Aorta (tissue), 5 donors: ENCODE results near the gene CHFR. TPM values are rescaled to one million over a fixed set of nuclear protein-coding genes. Genes with fewer than 3 reads are reported as not detected.
"Not testable (repeated sequence)": the region's sequence is repeated elsewhere in the genome, so short reads cannot be mapped to it uniquely, and the experiment has no call there.

Experiments
- ATAC-seq: fragments of 200-7000 bp; cut with Tn5 transposase; one replicate; pipeline ENCODE4 v1.9.1; 2022; ENCODE audit warnings: moderate library complexity; ENCODE audit not compliant: low FRiP score
- DNase-seq, 2 donors: peaks; one replicate each; pipeline ENCODE4 v3.0.0-alpha.2; 2020
- H3K27ac ChIP-seq, 2 donors: one replicate each; pipeline ENCODE4 v1.5.1; 2013; ENCODE audit warnings: low read length in 2 of 2, mild to moderate bottlenecking in 2 of 2, moderate library complexity in 2 of 2, control low read depth in 1 of 2, inconsistent platforms in 1 of 2, low read depth in 1 of 2
- H3K27me3 ChIP-seq, 2 donors: one replicate each; pipeline ENCODE4 v1.6.1; 2013; ENCODE audit warnings: control low read depth in 1 of 2, low read length in 1 of 2, mild to moderate bottlenecking in 1 of 2, moderate library complexity in 1 of 2; ENCODE audit not compliant: insufficient read depth in 2 of 2, control insufficient read depth in 1 of 2
- H3K36me3 ChIP-seq, 2 donors: one replicate each; pipeline ENCODE4 v1.6.1; 2013; ENCODE audit warnings: control low read depth in 1 of 2, low read length in 1 of 2, mild to moderate bottlenecking in 1 of 2; ENCODE audit not compliant: insufficient read depth in 2 of 2, control insufficient read depth in 1 of 2
- H3K4me1 ChIP-seq, 2 donors: one replicate each; pipeline ENCODE4 v1.6.1; 2013; ENCODE audit warnings: low read length in 2 of 2, control low read depth in 1 of 2, mild to moderate bottlenecking in 1 of 2, moderate library complexity in 1 of 2; ENCODE audit not compliant: insufficient read depth in 2 of 2, control insufficient read depth in 1 of 2
- H3K4me3 ChIP-seq, 2 donors: one replicate each; pipeline ENCODE4 v1.5.1; 2013; ENCODE audit warnings: low read length in 2 of 2, control low read depth in 1 of 2, mild to moderate bottlenecking in 1 of 2
- H3K9me3 ChIP-seq: one replicate; pipeline ENCODE4 v1.6.1; 2013; ENCODE audit warnings: mild to moderate bottlenecking, low read length; ENCODE audit not compliant: control insufficient read depth
- WGBS, 2 donors: extraction: QIAGEN DNeasy Blood & Tissue Kit; methylation state at CpG; one replicate each; pipeline ENCODE4 v1.1.7; 2013; 5-methylcytosine and 5-hydroxymethylcytosine counted together
- intact Hi-C, 2 donors: fragments of 100-400 bp; cut with DNase I; formaldehyde crosslinking; loops; one replicate each; pipeline versions ENCODE4 v1.14.2 to v1.15.0; 2022
- polyA plus RNA-seq, 2 donors: library from polyadenylated mRNA; stranded (reverse); fragments of 200-250 nt; gene quantifications; one replicate each; pipeline ENCODE4 v1.2.3, GENCODE V29; 2013
- total RNA-seq, 2 donors: library from RNA; stranded (reverse); fragmentation: NEBNext Ultra II Directional; extraction: Animal tissue kit (Norgen Biotek cat#: 25700); gene quantifications; one replicate each; pipeline ENCODE4 v1.2.1, GENCODE V29; 2021
- donor health status: healthy with polysubstance abuse.
- donor health status: Bipolar disorder and iron deficiency.
- donor health status: DM: no; HTN: no; CAD: no.
- donor health status: DM: no; HTN: no; CAD: no.
- donor health status: DM: yes; HTN: yes; CAD: no.

The CHFR gene
- total and polyA plus RNA-seq, 4 donors, result 9.1 to 58.7 (median 44.9) TPM

DNA sequence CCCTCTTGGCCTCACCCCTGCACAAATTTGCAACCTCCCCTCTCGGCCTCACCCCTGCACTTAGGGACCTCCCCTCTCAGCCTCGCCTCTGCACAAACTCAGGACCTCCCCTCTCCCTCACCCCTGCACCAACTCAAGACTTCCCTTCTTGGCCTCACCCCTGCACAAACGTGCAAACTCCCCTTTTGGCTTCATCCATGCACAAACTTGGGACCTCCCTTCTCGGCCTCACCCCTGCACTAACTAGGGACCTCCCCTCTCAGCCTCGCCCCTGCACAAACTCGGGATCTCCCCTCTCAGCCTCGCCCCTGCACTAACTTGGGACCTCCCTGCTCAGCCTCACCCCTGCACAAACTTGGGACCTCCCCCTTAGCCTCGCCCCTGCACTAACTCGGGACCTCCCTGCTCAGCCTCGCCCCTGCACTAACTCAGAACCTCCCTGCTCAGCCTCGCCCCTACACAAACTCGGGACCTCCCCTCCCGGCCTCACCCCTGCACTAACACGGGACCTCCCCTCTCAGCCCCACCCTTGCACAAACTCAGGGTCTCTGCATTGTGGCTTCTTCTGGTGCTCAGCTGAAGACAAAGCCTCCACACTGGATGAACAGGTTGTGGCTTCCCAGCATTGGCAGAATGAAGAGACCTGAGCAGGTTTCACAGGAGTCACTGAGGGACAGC, 47.7 kb downstream of the CHFR start:
- intact Hi-C loops, result no loop called here
- 90% methylated on average over 14 of the region's 14 CpGs for WGBS, 2 donors
- Histone ChIP-seq H3K4me3 (no peak overlapping the region), H3K9me3 (no peaks in the 10 kb centered on the region), H3K36me3 (peaks cover 0 to 6% of the 10 kb centered on the region in 2 donors), H3K27me3 (no peaks in the 10 kb centered on the region), H3K4me1 (no peaks in the 10 kb centered on the region), H3K27ac (no peak overlapping the region)
- DNase-seq, result no peak
- ATAC-seq, result no peak

DNA sequence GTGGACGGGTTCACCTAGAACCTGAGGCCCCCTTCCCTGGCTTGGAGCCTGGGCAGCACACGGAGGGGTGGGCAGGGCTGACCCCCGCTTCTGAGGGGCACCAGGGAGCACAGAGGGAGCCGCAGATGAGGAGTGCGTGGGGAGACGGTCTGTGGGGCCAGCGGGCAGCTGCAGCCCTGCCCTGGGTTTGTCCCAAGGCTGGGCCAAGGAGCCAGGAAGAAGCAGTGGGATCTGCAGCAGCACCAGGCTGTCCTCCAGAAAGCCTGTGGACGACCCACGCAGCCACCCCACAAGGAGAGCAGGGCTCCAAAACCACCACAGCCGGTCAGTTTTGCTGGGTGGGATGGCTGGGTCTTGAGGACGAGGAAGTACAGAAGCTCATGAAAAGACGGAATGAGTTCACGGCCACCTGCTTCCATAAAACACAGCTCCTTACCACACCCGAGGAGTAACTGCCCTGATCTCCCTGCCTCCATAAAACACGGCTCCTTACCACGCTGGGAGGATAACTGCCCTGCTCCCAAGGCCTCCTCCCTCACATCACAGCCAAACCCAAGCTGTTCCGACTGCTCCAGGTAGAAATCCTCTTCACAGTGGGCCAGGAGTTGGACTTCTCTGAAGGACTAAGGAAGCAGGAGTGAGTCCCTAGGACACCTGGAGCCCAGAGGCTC, 48.9 kb downstream of the CHFR start:
- no peaks in the 10 kb centered on the region for H3K4me1 ChIP-seq
- no peak overlapping the region for H3K27ac ChIP-seq
- H3K4me3 ChIP-seq, result no peak overlapping the region
- no peak for ATAC-seq
- 83% methylated on average over 16 to 17 of the region's 17 CpGs for WGBS, 2 donors
- H3K27me3 ChIP-seq, result no peaks in the 10 kb centered on the region
- peaks cover 0 to 6% of the 10 kb centered on the region in 2 donors for H3K36me3 ChIP-seq
- H3K9me3 ChIP-seq, result no peaks in the 10 kb centered on the region
- no peak for DNase-seq
- intact Hi-C loops, result no loop called here

DNA sequence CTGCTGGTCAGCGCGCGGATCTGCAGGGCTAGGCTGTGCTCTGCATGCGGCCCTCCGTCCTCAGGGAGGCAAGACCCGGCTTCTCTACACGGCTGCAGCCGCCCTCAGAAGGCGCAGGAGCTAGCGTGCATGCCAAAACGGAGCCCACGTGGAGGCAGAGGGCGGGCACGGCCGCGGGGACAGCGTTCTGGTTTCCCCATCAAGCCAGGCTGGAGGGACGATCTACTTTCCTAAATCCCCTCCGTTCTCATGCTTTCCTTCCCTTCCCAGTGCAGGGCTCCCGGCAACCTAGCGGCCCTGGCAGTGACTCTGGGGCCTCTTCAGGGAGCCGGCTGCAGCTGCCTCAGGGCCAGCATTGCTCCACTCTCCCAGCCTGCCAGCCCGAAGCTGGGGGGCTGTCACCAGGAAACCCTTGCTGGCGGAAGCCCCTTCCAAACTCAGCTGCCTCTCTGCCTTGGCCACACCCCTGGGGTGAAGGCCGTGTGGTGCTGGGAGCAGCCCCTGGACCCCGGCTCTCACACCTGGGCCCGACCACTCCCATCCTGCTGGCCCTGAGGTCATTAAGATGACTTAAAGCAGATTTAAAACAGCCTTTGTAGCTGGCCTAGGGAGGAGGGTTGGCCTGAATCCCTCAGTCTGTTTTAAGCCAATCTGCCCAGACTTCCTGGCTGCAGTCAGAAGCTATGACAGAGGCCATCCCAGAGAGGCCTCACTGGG, 49.6 kb downstream of the CHFR start:
- no peak for DNase-seq
- no peaks in the 10 kb centered on the region for H3K27me3 ChIP-seq
- intact Hi-C loops, result no loop called here
- H3K4me3 ChIP-seq, result no peak overlapping the region
- H3K27ac ChIP-seq, result no peak overlapping the region
- peak; percentile 61 for ATAC-seq
- no peaks in the 10 kb centered on the region for H3K4me1 ChIP-seq
- no peaks in the 10 kb centered on the region for H3K9me3 ChIP-seq
- H3K36me3 ChIP-seq, result peaks cover 0 to 5% of the 10 kb centered on the region in 2 donors
- WGBS, 2 donors, result 66 to 68% methylated on average over 27 of the region's 27 CpGs

DNA sequence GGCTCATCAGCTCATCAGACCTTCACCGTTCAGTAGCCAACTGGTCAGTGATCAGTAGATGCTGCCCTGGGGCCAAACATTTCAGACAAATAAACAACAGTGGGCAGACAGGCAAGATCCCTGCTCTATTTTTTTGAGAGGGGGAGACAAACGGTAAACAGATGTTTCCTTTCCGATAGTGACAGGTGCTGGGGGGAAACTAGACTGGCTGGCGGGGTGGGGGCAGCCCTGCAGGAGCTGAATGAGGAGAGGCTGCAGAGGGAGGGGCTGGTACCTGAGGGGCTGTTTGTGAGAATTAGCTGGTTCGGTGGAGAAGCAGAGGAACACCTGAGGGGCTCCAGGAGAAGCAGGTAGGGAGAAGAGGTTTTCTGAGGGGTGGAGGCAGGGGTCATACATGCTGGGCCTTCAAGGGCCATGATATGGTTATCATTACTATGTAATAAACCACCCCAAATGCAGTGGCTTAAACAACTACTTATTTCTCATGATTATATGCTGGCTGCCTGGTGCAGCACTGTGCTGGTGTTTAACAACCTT, 50.5 kb downstream of the CHFR start:
- WGBS, 2 donors, result 75 to 81% methylated on average over 5 of the region's 5 CpGs
- H3K36me3 ChIP-seq, result peaks cover 0 to 4% of the 10 kb centered on the region in 2 donors
- no peak for ATAC-seq

DNA sequence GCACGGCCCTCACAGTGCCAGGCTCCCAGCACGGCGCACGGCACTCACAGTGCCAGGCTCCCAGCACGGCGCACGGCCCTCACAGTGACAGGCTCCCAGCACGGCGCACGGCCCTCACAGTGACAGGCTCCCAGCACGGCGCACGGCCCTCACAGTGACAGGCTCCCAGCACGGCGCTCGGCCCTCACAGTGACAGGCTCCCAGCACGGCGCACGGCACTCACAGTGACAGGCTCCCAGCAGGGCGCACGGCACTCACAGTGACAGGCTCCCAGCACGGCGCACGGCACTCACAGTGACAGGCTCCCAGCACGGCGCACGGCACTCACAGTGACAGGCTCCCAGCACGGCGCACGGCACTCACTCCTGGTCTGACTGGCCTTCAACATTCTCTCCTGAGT, 51.2 kb downstream of the CHFR start:
- H3K27ac ChIP-seq, H3K4me1 ChIP-seq, H3K27me3 ChIP-seq, H3K9me3 ChIP-seq, DNase-seq, intact Hi-C loops, H3K36me3 ChIP-seq, H3K4me3 ChIP-seq, ATAC-seq: not testable (repeated sequence)
- WGBS, 2 donors, result 86 to 88% methylated on average over 23 to 30 of the region's 30 CpGs

More for the DNA sequence above, 50.5 kb downstream of the CHFR start:
- intact Hi-C loops, result no loop called here
- no peak for DNase-seq
- no peak overlapping the region for H3K4me3 ChIP-seq
- H3K4me1 ChIP-seq, result no peaks in the 10 kb centered on the region
- H3K27me3 ChIP-seq, result no peaks in the 10 kb centered on the region
- no peak overlapping the region for H3K27ac ChIP-seq
- H3K9me3 ChIP-seq, result no peaks in the 10 kb centered on the region

DNA sequence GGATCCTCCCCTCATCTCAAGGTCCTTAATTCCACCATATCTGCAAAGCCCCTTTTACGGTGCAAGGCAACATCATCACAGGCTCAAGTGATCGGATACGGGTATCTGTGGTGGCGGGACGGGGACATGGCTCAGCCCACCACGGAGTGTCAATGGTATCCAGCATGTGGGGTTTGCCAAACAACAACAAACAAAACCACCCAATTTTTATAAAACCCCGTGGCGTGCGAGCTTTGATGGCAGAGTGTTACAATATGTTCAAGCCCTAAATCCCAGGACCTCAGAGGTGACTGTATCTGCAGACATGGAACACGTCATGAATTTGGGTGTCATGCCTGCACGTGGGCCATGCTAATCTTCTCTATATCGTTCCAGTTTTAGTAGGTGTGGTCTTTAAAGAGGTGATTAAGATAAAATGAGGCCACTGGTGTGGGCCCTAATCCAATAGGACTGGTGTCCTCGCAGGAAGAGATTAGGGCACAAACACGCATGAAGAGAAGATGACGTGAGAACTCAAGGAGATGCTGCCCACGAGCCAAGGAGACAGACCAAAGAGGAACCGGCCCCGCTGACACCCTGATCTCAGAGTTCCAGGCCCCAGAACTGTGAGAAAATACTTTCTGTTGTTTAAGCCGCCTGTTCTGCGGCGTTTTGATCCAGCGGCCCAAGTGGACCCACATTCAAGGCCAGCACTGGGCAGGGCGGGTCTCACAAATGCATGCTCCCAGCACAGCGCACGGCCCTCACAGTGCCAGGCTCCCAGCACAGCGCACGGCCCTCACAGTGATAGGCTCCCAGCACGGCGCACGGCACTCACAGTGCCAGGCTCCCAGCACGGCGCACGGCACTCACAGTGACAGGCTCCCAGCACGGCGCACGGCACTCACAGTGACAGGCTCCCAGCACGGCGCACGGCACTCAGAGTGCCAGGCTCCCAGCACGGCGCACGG, 52.1 kb downstream of the CHFR start:
- DNase-seq, result no peak
- H3K27me3 ChIP-seq, result no peaks in the 10 kb centered on the region
- no peaks in the 10 kb centered on the region for H3K9me3 ChIP-seq
- H3K27ac ChIP-seq, result no peak overlapping the region
- H3K36me3 ChIP-seq, result peaks cover 0 to 2% of the 10 kb centered on the region in 2 donors
- ATAC-seq, result no peak
- no peaks in the 10 kb centered on the region for H3K4me1 ChIP-seq
- no peak overlapping the region for H3K4me3 ChIP-seq
- WGBS, 2 donors, result 91 to 92% methylated on average over 39 to 42 of the region's 42 CpGs
- intact Hi-C loops, result no loop called here

DNA sequence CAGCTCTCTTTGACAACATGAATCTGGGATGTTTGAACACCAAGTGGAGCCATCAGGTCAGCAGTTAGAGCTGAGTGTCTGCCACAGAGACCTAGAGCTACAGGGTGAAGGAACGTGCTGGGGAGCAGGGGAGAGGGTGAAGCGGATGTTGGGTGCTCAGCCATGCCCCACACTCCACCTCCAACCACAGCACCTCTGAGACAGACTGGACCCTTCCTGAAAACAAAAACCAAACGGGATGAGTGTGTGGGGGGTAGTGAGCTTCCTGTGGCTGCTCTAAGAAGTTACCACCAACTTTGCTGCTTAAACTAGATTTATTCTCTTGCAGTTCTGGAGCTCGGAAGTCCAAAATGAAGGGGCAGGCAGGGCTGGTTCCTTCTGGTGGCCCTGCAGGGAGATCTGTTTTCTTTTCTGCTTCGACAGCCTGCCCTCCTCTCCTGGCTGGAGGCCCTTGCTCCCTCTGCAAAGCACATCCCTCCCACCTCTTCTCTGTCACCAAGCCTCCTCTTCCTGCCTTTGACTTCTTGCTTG, 53.2 kb downstream of the CHFR start:
- DNase-seq (no peak), ATAC-seq (no peak)
- no peaks in the 10 kb centered on the region for H3K9me3 ChIP-seq
- H3K4me1 ChIP-seq, result no peaks in the 10 kb centered on the region
- no peaks in the 10 kb centered on the region for H3K27me3 ChIP-seq
- whole genome bisulfite sequencing, 2 donors, result 75 to 80% methylated on average over 5 of the region's 5 CpGs
- no peaks in the 10 kb centered on the region for H3K36me3 ChIP-seq
- H3K4me3 ChIP-seq, result no peak overlapping the region
- H3K27ac ChIP-seq, result no peak overlapping the region
- intact Hi-C loops, result no loop called here

DNA sequence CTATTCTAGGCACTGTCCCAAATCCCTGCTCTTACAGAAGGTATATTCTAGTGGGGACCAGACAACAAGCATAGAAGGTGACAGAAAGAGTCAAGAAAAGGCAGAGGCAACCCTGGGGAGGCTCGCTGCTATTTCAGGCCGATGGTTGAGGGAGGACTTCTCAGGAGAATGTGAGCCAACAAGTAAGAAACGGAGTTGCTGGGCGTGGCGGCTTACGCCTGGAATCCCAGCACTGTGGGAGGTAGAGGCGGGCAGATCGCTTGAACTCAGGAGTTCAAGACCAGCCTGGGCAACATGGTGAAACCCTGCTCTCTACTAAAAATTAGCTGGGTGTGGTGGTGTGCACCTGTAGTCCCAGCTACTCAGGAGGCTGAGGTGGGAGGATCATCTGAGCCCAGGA, 54.1 kb downstream of the CHFR start:
- H3K27ac ChIP-seq, result no peak overlapping the region
- intact Hi-C loops, result no loop called here
- no peaks in the 10 kb centered on the region for H3K4me1 ChIP-seq
- WGBS, 2 donors, result 94 to 97% methylated on average over 8 of the region's 8 CpGs
- H3K27me3 ChIP-seq, result no peaks in the 10 kb centered on the region
- no peak overlapping the region for H3K4me3 ChIP-seq
- ATAC-seq (no peak), DNase-seq (no peak)
- H3K9me3 ChIP-seq, result no peaks in the 10 kb centered on the region
- no peaks in the 10 kb centered on the region for H3K36me3 ChIP-seq
